ENCODE measurements around the gene CTXND1.
"Not testable (repeated sequence)": the region's sequence is repeated elsewhere in the genome, so short reads cannot be mapped to it uniquely, and the experiment has no call there.

CTXND1 gene

DNA sequence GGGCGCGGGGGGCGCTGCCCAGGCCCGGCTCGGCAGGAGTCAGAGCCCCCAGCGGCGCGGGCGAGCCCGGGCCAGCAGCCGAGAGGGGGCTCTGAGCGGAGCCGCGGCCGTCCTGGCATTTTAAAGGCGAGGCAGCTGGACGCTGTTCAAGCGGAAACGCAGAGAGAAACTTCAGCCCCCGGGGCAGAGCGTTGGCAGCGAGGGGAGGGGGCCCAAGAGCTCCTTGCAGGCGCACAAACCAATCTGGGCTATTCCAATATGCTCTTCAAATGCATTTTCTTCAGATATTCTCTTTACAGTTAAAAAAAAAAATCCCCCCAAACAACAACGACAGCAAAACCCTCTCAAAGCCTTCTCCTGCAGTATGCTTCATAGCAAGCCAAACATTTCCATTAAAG, at the start of gene CTXND1:
Gene CTXND1 (minus strand): TSS at position 93 of the 398 bp plus-strand sequence. CDS start 50,264 bp downstream, outside the sequence.
- no peak for DNase-seq

GRCh38 chr15:80301472-80301871, 49.5 kb upstream of the CTXND1 start:
- DNase-seq: no peak

DNA sequence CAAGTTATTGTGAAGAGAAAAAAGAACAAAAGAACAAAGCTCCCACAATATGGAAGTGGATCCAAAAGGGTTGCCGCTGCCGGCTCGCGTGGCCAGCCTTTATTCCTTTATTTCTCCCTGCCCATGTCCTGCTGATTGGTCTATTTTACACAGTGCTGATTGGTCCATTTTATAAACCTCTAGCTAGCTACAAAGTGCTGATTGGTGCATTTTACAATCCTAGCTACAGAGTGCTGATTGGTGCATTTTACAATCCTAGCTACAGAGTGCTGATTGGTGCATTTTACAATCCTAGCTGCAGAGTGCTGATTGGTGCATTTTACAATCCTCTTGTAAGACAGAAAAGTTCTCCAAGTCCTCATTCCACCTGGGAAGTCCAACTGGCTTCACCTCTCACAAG, 43.8 kb upstream of the CTXND1 start:
- DNase-seq: not testable (repeated sequence)

- no peak for DNase-seq
Measured at GRCh38 chr15:80292079-80292478, 40.1 kb upstream of the CTXND1 start.

- DNase-seq: not testable (repeated sequence)
Measured at GRCh38 chr15:80290891-80291290, 38.9 kb upstream of the CTXND1 start.

DNA sequence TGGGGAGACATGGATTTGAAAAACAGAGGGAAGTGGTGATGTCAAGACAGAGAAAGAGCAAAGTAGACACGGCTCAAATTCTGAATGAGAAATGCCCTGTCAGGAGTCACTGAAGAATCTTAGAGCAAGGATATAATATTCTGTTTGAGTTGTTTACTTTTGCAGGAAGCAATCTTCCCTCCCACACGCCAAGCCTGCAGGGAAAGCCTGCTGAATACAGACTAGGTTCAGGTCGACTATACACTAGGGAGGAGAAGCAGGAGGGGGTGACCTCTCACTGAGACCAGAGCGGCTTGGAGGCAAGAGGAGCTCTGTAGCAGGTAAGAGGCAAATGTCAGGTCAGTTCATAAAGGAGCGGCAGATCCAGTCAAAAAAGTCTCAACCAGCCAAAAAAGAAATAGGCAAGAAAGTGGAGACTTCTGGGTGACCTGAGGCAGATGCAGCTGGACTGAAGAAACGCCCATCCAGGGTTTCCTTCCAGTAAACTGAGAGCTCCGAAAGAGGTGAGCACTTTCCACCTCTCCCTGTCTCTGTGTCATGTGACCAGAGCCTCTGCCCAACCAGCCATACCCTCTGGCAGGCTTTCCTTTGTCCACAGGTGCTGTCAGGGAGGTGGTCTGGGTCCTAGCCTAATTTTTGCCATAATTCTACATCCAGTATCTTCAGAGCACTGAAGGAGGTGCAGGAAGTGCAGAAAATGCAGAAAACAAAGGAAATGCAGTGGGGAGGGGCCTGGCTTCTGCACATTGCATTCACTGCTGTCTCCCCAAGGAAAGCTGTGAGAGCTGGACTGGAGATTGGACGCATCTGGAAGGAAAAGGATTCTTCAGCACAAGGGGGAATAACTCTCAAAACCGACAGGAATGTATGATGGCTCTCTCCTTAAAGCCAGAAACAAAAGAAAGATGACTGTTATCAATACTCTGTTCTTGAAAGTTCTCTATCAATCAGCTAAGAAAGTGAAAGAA, 37.8 kb upstream of the CTXND1 start:
- DNase-seq: no peak

DNA sequence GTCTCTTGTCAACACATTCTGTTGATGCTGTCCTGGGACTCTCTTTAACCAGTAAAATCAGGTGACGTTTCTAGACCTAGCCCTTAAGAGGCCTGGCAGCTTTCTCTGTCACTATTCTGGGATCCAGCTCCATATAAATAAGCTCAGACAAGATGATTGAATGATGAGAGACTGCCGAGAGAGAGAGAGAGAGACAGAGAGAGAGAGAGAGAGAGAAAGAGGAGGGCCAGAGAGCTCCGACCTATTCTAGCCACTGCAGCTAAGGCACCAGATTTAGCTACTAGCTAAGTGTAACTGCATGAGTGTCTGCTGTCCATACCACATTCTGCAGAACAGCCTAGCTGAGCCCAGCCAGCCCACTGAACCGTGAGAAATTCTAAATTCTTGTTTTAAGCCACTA, 36.1 kb upstream of the CTXND1 start:
- no peak for DNase-seq

DNA sequence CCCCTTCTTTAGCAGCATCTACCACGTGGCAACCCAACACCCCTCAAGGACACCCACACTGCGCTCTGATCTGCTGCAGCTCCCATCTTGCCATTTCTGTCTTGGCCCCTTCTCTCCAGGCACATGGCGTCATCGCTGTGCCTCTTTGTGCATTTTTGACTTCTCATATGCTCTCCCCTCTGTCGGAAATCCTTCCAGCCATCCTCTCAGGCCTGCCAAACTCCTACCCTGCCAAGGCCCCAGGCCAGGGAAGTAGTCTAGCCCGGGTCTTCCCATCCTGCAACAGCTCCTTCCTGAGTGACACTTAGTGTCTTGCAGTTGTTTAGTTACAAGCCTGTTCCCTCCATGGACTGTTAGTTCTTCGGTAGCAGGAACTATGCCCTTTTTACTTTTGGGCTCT, 34.0 kb upstream of the CTXND1 start:
- no peak for DNase-seq

DNA sequence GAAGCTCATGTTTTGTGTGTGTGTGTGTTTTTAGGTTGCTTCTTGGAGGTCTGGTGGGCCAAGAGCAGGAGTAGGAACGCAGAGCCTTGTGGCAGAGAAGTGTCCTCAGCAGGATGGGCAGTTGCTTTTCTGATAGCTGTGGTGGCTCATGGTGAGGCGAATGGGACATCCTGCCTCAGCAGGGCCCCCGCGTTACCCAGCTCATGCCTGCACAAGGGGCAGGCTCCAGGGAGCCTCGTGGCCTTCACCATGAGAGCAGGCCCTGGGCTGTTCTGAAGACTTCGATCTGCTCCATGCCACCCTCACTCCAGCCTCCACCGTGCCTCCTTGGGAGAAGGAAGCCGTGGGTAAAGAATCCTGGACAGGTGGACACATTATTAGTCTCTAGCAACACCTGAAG, 33.4 kb upstream of the CTXND1 start:
- DNase-seq: no peak

GRCh38 chr15:80283531-80283930, 31.5 kb upstream of the CTXND1 start:
- no peak for DNase-seq

GRCh38 chr15:80277147-80277546, 25.1 kb upstream of the CTXND1 start:
- no peak for DNase-seq

- no peak for DNase-seq
Measured at GRCh38 chr15:80275961-80276360, 23.9 kb upstream of the CTXND1 start.

GRCh38 chr15:80274996-80275395, 23.0 kb upstream of the CTXND1 start:
- DNase-seq: no peak

- DNase-seq: no peak
Measured at GRCh38 chr15:80274554-80274953, 22.5 kb upstream of the CTXND1 start.

GRCh38 chr15:80272987-80273386, 21.0 kb upstream of the CTXND1 start:
- no peak for DNase-seq

GRCh38 chr15:80270472-80270871, 18.5 kb upstream of the CTXND1 start:
- DNase-seq: no peak

- no peak for DNase-seq
Measured at GRCh38 chr15:80268101-80268500, 16.1 kb upstream of the CTXND1 start.

DNA sequence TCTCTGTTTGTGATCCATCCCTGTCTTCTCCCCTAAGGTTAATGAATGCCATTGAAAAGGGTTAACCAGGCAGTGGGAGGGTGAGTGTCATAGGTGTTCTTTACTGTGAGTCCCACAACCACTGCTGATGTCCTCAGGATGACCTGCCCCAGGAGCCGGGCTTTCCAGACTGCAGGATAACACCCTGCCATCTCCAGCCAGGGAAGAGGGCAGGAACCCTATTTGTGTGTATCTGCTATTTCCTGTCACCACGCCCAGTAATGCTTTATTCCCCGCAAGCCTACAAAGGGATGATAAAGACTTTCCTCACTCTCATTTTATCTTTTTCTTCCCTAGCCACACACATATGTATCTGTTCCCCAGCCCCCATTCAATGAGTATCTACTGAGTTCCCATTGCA, 15.6 kb upstream of the CTXND1 start:
- DNase-seq: no peak

GRCh38 chr15:80266745-80267144, 14.7 kb upstream of the CTXND1 start:
- no peak for DNase-seq

DNA sequence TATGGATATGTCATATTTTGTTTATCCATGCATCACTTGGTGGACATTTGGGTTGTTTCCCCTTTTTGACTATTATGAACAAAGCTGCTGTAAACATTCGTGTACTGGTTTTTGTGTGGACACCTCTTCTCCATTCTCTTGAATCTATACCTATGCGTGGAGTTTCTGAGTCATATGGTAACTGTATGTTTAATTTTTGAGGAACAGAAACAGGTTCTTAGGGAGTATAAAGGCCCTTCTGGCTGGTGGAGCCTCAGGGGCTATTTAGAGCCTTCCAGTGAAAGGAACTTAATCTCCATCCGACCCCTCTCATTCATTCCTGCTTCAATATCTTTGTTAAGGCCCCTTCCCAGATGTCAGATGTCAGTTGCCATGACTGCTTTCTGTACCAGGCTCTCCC, 14.1 kb upstream of the CTXND1 start:
- DNase-seq: no peak

- DNase-seq: no peak
Measured at GRCh38 chr15:80265021-80265420, 13.0 kb upstream of the CTXND1 start.

DNA sequence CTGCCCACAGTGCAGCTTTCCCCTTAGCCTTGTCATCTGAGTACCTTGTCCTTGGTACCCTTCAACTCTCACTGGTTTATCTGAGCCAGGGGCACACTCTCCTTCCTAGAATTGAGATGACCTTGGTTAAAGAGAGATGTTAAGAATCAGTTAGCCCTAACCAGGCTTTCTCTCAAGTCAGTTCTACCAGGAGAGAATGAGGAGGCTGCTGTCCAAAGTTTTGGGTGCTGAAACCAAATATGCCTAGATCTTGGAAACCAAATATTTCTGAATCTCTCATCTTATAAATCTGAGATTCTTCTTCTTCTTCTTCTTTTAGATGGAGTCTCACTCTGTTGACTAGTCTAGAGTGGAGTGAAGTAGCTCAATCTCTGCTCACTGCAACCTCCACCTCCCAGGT, 12.0 kb upstream of the CTXND1 start:
- no peak for DNase-seq

DNA sequence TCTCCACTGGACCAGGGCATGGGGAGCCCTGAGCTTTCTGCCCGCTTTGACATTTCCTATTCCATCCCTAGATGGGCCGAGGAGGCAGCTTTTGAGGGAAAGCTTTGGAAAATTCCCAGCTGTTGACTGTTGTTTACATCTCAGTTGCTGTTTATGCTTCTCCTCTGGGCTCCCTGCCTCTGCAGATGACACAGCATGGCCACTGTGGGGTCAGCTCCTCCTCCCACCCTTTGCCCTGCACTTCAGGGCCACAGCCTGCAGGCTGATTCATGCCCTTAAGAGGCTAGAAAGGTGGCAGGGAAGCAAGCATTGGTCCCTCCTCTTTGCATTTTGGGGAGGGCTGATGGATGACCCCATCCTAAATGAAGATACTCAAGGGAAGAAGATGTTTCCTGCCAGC, 8.5 kb upstream of the CTXND1 start:
- no peak for DNase-seq

GRCh38 chr15:80259942-80260510, 8.0 kb upstream of the CTXND1 start:
- no peak for DNase-seq

All from NCI-H82 (cell line).